Activated naive CD4-positive, alpha-beta T cell treated with anti-CD3 and anti-CD28 coated beads, Interleukin-2, amount 50 U/mL, for 16 hours (primary cell): ENCODE data around the gene RREB1.
"Not testable (repeated sequence)": the region's sequence is repeated elsewhere in the genome, so short reads cannot be mapped to it uniquely, and the experiment has no call there.

ENCODE experiments used
- DNase-seq: peaks from one replicate; pipeline ENCODE4 v3.0.0-alpha.2; 2020

RREB1 gene

GRCh38 chr6:7249946-7250643, 142.3 kb downstream of the RREB1 start:
- no peak for DNase-seq

DNA sequence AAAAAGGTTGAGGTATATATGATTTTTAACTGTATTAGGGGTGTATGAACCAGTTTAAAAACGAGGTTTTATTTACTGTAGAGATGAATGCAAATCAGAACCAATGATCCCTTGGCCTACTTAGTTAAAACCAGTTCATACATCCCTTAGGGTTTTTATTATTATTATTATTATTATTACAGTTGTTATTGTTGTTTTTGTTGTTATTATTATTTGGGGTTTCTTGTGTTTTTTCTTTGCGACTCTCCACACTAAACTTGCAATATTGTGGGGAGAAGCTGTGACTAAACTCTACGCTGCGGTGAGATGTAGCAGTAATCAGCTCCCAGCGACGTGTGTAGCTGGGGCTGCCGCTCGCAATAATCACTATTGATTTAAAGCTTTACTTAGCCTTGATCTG, 143.1 kb downstream of the RREB1 start:
- DNase-seq, result no peak

DNA sequence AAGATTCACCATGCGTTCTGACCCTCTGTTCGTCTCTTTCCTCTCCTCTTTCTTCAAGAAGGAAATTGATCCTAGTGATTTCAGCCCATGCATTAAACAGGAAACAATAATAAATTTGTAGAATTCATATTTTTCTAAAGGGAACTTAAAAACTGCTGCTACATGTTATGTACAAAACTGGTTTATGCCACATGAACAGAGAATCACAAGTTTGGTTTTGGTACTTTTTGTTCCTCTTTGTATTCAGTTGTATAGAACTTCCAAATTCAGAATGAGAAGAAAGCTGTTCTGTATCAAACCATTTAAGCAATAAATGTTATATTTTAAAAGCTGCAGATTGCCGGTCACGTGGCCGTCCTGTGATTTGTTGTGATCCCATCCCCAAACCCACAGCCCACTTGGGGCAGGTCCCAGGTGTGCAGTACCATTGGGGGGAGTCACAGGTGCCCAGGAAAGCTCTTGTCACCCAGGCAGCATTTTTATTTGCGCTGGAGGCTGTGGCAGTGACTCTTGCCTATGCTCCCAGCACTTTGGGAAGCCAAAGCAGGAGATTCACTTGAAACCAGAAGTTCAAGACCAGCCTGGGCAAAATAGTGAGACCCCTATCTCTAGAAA, 144.0 kb downstream of the RREB1 start:
- no peak for DNase-seq

GRCh38 chr6:7252390-7252789, 144.6 kb downstream of the RREB1 start:
- DNase-seq, result no peak

DNA sequence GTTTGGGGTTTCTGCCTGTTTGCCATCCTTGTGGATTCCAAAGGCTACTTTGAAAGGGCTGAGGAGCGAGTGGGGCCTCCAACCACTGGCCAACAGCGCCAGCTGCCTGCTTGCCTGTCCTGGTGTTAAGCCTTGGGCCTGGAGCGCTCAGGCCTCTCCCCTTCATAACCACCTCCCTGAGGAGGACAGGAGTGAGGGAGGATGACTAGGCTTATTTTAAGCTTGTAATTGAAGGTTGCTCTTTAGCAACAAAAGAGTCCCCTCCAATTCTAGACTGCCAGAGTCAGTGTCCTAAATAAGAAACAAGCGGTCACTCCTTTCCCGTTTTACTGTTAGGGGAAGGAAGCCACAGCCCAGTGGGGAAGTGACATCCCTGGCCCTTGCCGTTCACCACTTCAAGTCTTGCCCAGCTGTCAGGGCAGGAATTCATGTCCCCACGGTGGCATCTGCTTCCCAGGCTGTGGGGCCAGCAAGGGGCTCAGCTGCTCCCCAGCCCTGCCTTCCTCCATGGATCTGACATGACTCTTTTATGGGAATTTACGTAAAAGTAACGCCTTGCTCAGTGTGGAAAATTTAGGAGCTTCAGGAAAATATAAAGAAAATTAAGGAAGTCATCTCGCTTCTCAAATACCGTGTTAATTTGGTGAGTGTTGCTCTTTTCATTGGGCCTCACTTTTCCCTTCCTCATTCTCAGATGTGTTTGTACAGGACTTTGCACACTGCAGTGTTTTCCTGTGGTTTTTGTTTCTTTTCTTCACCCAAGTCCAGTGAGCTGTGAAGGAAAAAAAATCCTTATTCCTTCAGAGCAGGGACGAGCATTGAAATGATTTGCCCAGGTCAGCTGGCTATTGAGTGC, 147.4 kb downstream of the RREB1 start:
- DNase-seq, result no peak

DNA sequence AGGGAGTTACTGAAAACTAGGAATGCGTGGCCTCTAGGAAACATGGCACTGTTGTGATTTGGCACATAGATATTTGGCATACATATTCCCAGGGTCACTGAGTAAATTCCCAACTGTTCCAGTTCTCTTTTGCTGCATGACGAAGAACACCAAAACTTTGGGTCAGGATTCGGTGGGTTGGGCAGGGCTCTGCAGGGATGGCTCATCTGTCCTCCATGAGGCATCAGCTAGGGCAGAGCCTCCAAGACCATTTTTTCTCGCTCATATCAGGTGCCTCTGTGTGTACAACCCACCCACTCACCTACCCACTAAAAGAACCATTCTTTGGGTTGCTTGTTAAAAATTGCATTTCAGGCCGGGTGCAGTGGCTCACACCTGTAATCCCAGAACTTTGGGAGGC, 148.2 kb downstream of the RREB1 start:
- DNase-seq, result no peak

DNA sequence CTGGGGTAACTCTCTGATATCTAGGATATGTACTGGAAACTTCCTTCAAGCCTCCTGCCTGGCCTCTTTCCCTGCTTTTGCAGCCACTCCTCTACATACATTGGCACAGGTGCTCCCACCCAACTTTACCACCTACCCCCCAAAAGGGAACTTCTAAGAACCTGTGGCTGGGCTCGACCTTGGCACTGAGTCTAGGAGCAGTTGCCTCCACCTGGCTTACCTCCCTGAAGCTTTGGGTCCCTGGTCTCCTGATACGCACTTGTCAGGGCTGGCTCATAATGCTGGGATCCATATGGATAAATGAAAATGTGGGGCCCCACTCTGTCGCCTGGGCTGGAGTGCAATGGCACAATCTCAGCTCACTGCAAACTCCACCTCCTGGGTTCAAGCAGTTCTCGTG, 149.0 kb downstream of the RREB1 start:
- DNase-seq, result no peak

DNA sequence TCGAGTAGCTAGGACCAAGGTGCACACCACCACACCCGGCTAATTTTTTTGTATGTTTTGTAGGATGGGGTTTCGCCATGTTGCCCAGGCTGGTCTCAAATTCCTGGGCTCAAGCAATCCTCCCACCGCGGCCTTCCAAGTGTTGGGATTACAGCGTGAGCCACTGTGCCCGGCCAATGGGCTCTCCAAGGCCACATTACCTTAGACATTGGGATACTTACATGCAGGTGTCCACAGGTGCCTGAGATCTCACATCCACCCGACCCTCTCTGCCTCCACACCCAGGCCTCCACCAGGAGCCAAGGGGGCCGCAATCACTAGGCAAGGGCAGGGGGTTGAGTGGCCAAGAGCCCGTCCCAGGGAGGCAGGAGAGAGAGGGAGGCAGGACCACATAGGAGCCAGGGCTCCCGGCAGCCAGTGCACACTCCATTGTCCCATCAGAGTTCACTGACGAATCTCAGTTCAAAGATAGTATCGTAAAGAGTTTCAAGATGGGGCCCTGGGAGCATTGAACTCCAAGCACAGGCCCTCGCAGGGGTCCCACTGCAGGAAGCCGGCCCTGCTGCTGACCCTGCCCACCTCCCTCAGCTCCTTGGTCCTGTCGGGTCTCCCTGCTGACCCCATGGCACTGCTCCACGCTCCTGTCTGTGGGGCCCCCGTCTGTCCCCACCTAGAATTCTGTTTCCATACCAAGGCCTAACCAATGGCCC, 149.9 kb downstream of the RREB1 start:
- no peak for DNase-seq

- DNase-seq, result no peak
These were observed 150.5 kb downstream of the RREB1 start for GRCh38 chr6:7258231-7258763.

DNA sequence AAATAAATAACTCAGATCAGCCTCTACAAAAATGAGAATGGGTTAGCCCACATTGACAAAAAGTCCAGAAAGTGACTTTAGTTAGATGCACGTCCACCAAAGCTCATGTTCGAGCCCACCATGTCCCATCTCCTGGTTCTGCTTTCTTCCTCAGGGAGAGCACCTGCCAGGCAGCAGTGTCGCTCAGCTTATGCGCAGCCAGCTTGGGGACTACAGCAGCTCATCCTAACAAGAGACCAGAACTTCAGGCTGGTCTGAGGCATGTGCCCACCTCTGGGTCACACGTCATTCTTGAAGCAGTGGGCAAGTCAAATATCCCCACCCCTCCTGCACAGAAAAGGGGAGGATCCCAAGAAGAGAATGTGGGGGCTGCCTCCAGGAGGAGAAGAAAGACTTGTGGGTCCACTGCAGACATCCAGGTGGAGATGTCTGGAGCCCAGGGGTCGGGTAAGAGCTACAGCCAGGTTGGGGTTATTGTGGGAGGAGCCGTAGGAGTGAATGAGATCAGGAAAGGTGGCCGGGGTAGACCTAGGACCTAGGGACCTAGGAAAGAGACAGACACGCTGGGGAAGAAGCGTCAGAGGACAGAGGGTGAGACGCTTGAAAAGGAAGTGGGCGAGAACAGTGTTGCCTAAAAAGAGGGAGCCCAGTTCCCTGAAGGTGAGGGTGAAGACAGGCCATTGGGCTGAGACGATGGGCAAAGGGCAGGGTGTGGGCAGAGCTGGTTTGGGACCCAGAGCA, 152.7 kb downstream of the RREB1 start:
- DNase-seq, result no peak

- DNase-seq, result peak; percentile 56
These were observed 153.5 kb downstream of the RREB1 start for GRCh38 chr6:7261032-7261841.

DNA sequence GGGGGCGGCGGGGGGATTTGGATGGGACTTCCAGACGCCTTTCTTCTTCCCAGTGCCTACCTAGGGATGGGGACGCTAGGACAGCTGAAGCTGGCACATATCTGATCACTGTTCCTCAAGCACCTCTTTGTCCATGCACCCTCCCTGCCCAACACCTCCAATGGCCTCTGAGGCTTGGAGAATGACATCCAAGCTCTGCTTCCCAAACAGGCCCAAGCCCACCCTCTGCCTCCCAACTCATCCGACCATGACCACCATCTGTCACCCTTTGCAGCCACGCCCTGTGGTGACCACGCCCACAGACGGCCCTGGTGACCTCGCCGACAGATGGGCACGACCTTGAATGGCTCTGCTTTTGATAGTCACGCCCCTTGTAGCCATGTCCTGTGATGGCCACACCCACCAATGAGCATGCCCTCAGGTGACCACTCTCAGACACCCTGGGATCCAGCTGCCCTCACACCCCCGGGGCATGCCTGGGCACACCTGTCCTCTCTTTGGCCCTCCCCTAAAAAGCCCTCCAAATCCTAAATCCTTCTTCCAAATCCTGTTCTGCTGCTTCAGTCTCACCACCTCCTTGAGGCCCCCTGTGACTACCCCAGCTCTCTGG, 154.2 kb downstream of the RREB1 start:
- no peak for DNase-seq

DNA sequence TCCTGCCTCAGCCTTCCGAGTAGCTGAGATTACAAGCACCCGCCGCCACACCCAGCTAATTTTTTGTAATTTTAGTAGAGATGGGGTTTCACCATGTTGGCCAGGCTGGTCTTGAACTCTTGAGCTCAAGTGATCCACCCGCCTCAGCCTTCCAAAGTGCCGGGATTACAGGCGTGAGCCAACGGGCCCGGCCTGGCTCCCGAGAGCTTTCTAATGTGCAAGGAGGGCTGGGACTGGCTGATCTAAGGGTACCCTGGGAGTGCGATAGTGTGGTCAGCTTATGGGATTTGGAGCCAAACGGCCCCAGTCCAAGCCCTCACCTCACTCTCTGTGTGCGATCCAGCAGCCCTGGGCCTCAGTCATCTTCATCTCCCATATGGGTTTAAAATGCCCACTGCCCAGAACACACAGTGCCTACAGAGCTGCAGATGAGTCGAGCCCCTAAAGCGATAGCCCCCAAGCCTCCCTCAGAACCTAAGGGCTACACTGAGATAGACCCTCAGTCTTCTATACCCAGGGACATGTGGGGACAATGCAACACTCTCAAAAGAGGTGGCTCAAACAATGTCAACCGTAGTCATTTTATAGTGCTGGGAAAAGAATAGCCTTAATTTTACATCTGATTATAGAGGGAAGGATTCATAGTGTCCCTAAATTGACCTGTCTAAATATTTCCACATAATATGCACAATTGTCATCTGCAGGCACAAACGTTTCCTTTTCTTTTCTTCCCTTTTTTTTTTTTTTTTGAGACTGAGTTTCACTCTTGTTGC, 155.2 kb downstream of the RREB1 start:
- DNase-seq, result no peak

DNA sequence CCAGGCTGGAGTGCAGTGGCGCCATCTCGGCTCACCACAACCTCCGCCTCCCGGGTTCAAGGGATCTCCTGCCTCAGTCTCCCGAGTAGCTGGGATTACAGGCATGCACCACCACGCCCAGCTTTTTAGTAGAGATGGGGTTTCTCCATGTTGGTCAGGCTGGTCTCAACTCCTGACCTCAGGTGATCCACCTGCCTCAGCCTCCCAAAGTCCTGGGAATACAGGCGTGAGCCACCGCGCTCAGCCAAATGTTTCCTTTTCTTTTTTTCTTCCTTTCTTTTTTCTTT, 155.7 kb downstream of the RREB1 start:
- not testable (repeated sequence) for DNase-seq

DNA sequence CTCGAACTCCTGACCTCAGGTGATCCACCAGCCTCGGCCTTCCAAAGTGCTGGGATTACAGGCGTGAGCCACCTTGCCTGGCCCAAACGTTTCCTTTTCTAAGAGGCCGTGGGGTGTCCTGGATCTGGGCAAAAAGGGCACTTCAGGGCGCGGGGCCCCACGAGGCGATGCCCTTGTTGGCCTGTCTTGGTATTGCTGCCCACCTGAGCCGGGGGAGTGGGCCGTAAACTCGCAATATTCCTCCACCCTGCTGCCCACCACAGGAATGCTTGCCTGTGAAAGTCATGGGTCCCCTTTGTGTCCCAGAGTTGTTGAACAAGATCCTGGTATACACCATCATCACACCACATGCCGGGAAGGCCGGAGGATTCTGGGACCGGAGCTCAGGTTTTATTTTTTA, 156.3 kb downstream of the RREB1 start:
- DNase-seq, result no peak

DNA sequence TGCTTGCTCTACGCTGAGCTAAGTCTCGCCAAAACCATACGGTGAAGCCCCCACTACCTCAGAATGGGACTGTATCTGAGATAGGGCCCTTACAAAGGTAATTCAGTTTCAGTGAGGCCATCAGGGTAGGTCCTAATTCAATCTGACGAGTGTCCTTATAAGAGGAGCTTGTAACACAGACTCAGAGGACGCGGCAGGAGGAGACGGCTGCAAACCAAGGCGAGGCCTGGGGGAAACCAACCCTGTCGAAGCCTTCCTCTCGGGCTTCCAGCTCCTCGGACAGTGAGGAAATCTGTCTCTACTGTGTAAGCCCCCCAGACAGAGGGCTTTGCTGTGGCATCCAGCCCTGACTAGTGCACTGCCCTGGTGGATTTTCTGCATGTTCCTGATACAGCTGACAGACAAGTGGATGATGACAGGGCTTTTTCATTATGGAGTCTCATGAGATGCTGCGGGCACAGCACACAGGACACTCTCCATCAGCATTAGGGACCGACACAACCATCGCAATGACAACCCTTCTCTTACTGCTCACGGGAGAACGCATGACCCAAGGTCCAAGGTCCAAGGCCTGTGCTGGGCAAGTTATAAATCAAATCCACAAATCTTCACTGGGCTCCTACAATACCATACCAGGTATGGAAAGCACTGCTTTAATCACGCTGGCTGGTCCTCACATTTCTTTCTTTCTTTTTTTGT, 157.1 kb downstream of the RREB1 start:
- DNase-seq, result no peak

DNA sequence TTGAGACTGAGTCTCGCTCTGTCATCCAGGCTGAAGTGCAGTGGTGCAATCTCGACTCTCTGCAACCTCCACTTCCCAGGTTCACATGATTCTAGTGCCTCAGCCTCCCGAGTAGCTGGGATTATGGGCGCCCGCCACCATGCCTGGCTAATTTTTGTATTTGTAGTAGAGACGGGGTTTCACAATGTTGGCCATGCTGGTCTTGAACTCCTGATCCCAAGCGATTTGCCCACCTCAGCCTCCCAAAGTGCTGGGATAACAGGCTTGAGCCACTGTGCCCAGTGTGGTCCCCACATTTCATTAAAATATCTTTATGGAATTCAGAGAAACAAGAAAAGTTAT, 157.6 kb downstream of the RREB1 start:
- not testable (repeated sequence) for DNase-seq

DNA sequence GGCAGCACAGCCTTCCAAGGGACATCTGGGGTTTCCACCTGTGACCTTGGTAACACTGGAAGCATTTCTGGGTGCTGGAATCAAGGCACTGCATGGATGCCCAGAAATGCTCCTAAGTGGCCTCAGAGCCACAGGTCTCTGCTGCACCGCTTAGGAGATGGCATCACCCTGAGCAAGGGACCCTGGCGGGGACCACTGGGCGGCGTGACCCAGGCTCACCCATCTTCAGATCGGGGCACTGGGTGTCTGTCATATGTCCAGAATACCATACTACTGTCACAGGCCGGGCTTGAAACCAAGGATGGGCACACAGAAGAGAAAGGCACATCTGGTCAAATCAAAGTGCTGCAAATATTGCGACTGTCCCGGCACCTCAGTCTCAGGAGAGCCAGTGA, 159.3 kb downstream of the RREB1 start:
- no peak for DNase-seq

DNA sequence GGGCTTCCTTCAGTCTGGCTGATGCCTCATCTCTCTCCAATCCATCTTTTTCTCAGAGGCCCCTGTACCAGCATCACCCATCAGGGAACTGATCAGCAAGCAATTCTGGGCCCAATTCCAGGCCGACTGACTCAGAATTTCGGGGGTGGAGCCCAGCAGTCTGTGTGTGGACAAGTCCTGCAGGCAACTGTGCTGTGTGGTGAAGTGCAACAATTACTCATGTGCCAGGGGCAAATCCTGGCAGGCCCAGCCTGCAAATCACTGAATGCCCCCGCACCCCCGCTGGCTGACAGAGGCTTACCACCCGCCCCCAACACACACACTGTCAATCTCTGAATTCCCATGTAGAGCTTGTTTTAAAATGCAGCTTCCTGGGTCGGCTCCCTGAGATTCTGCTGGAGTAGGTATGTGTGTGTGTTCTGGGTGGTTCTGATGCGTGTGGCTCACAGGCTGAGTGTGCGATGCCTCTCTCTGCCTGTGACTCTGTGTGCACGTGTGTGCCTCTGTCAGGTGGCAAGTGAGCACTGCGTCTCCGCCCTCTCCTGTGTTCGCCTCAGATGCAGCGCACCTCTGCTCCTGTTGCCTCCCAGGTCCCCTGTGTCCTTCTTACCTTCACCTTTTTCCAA, 159.8 kb downstream of the RREB1 start:
- DNase-seq, result no peak
